Measurements from ENCODE around the gene IFT43. TPM values are rescaled to one million over a fixed set of nuclear protein-coding genes. Genes with fewer than 3 reads are reported as not detected.

IFT43 gene
- total RNA-seq, 1 experiment from 2014 or later = 20.3 TPM

DNA sequence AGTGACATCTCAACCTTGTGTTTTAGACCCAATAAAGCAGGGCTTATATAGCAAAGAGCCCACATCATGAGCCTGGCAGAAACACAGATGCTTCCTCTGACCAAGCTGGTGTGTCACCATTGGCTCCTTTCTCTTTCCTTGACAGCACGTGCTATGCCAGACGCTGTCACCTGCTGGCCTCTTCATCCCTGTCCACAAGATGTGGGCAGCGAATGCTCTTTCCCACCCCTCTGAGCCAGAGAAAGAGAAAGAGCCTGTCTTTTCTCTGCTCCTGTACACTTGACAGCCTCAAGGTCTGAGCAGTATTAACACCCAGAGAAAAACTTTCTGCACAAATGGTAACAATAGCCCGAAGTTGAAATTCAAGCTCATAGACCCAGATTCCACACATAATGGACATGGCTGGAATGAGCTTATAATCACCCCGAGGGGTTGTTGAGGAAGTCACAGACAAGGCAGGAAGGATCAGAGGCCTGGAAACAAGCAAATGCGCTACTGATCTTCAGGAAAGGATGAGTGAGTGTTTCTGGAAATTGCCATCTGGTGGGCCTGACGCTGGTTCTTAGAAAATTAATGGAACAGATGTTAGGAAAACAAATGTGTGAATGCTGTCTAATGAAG, 12.7 kb upstream of the IFT43 start:
- no peaks in the 10 kb centered on the region for H3K36me3 ChIP-seq (ENCODE audit: insufficient read depth, low read length, poor library complexity, severe bottlenecking)
- POLR2A ChIA-PET (ENCODE audit: low non-redundant PET) = no interaction called here
- no peaks in the 10 kb centered on the region for H3K27me3 ChIP-seq (replicated peaks; ENCODE audit: insufficient read depth, low read depth, low read length, poor library complexity)
- CTCF ChIA-PET = no interaction called here
- H3K9me3 ChIP-seq (ENCODE audit: low read depth, low read length, poor library complexity, severe bottlenecking) = no peaks in the 10 kb centered on the region
- DNase-seq (ENCODE audit: low spot score) = no peak
- no peak overlapping the region for H3K27ac ChIP-seq (ENCODE audit: low read depth, low read length, poor library complexity, severe bottlenecking)
- TF ChIP-seq, protein P1, sequence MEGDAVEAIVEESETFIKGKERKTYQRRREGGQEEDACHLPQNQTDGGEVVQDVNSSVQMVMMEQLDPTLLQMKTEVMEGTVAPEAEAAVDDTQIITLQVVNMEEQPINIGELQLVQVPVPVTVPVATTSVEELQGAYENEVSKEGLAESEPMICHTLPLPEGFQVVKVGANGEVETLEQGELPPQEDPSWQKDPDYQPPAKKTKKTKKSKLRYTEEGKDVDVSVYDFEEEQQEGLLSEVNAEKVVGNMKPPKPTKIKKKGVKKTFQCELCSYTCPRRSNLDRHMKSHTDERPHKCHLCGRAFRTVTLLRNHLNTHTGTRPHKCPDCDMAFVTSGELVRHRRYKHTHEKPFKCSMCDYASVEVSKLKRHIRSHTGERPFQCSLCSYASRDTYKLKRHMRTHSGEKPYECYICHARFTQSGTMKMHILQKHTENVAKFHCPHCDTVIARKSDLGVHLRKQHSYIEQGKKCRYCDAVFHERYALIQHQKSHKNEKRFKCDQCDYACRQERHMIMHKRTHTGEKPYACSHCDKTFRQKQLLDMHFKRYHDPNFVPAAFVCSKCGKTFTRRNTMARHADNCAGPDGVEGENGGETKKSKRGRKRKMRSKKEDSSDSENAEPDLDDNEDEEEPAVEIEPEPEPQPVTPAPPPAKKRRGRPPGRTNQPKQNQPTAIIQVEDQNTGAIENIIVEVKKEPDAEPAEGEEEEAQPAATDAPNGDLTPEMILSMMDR (conservative IDR thresholded peaks at IDR 0.05; ENCODE audit: low read depth, low read length) = no peak
- no peak for TF ChIP-seq EZH2 (IDR thresholded peaks at IDR 0.05; ENCODE audit: borderline replicate concordance, low read depth, low read length, poor library complexity, severe bottlenecking)
- H3K4me3 ChIP-seq (ENCODE audit: low read depth, low read length, poor library complexity, severe bottlenecking) = no peak overlapping the region
- intact Hi-C loops (cut with micrococcal nuclease; ENCODE audit: unreplicated experiment) = no loop called here
- H3K4me1 ChIP-seq (ENCODE audit: insufficient read depth, low read length, poor library complexity, severe bottlenecking) = peaks cover 4% of the 10 kb centered on the region
- no TSS peak for BruUV-seq (replicated peaks)

DNA sequence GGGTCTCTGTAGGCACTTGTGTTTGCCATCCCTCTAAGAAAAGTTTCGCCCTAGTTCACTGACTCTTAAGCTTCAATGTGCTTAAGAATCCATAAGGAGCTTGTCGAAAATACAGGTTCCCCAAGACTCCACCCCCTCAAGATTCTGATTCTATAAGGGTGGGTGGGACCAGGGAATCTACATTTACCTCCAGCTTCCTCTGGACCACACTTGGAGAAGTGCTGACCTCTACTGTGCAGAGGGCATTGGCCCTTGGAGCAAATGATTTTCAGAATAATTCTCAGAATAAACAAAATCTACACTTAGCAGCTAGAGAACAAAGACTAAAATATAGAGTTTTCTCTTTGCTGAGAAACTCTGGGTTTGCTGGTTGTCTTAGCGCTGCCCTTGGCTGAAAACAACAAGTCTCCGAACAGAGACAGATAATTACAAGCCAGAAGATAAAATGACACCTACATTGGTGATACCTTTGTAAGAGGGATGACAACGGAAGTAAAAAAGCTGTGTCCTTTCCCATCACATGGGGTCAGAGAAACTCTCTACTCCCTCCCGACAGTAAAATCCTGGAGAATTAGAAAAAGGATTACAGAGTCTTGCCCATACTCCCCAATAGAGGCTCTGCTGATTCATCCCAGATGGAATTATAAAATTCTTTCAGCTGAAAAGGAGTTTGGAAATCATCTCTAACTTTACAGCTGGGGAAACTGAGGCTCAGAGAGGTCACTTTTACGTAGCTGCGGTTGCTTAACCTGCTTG, 8.6 kb upstream of the IFT43 start:
- no peaks in the 10 kb centered on the region for H3K36me3 ChIP-seq (ENCODE audit: insufficient read depth, low read length, poor library complexity, severe bottlenecking)
- DNase-seq (ENCODE audit: low spot score) = no peak
- intact Hi-C loops (cut with micrococcal nuclease; ENCODE audit: unreplicated experiment) = no loop called here
- TF ChIP-seq EZH2 (IDR thresholded peaks at IDR 0.05; ENCODE audit: borderline replicate concordance, low read depth, low read length, poor library complexity, severe bottlenecking) = no peak
- BruUV-seq (replicated peaks) = no TSS peak
- ChIA-PET POLR2A (ENCODE audit: low non-redundant PET) (no interaction called here), CTCF (no interaction called here)
- H3K4me3 ChIP-seq (ENCODE audit: low read depth, low read length, poor library complexity, severe bottlenecking) = no peak overlapping the region
- no peaks in the 10 kb centered on the region for H3K9me3 ChIP-seq (ENCODE audit: low read depth, low read length, poor library complexity, severe bottlenecking)
- no peaks in the 10 kb centered on the region for H3K27me3 ChIP-seq (replicated peaks; ENCODE audit: insufficient read depth, low read depth, low read length, poor library complexity)
- H3K27ac ChIP-seq (ENCODE audit: low read depth, low read length, poor library complexity, severe bottlenecking) = no peak overlapping the region
- H3K4me1 ChIP-seq (ENCODE audit: insufficient read depth, low read length, poor library complexity, severe bottlenecking) = peaks cover 9% of the 10 kb centered on the region

DNA sequence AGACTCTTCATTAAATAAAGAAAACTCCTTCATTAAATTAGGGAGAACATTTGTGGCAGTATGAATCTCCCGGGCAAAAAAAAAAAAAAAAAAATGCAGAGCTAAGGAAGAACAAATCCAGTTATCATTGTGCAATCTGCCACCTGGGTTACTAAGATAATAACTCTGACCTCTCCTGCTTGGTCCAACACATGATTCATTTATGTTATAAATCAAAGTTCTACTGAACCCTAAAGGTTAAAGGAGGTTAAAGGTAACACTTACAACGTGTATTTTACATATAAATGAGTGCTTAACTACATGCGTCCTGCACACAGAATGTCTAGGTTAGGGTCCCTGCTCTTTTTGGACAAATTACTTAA, 8.0 kb upstream of the IFT43 start:
- Histone ChIP-seq H3K36me3 (ENCODE audit: insufficient read depth, low read length, poor library complexity, severe bottlenecking) (no peaks in the 10 kb centered on the region), H3K4me1 (ENCODE audit: insufficient read depth, low read length, poor library complexity, severe bottlenecking) (peaks cover 9% of the 10 kb centered on the region), H3K27ac (ENCODE audit: low read depth, low read length, poor library complexity, severe bottlenecking) (no peak overlapping the region), H3K9me3 (ENCODE audit: low read depth, low read length, poor library complexity, severe bottlenecking) (no peaks in the 10 kb centered on the region), H3K4me3 (ENCODE audit: low read depth, low read length, poor library complexity, severe bottlenecking) (no peak overlapping the region), H3K27me3 (replicated peaks; ENCODE audit: insufficient read depth, low read depth, low read length, poor library complexity) (no peaks in the 10 kb centered on the region)
- intact Hi-C loops (cut with micrococcal nuclease; ENCODE audit: unreplicated experiment) = no loop called here
- CTCF ChIA-PET = interaction anchor here (0.6 kb wide), 1 partner anchor 269 kb away, joined by 3 read pairs; no protein-coding TSS in a partner anchor
- DNase-seq (ENCODE audit: low spot score) = no peak
- TF ChIP-seq, protein P1 (conservative IDR thresholded peaks at IDR 0.05; ENCODE audit: low read depth, low read length) = no peak
- TF ChIP-seq EZH2 (IDR thresholded peaks at IDR 0.05; ENCODE audit: borderline replicate concordance, low read depth, low read length, poor library complexity, severe bottlenecking) = no peak
- POLR2A ChIA-PET (ENCODE audit: low non-redundant PET) = interaction anchor here (0.6 kb wide), 1 partner anchor 8 kb away, joined by 3 read pairs; no protein-coding TSS in a partner anchor
- no TSS peak for BruUV-seq (replicated peaks)
